GM13976 (cell line): ENCODE measurements around the gene DNAH3.

Source experiments
- DNase-seq: peaks from one replicate; pipeline ENCODE4 v3.0.0; 2012; ENCODE audit warnings: low spot score
- in situ Hi-C: fragments of 300-500 bp; cut with MboI; formaldehyde crosslinking; loops from one replicate; pipeline ENCODE4 v1.12.0; 2022; ENCODE audit warnings: low sequenced_read_pairs, mixed read lengths, inconsistent platforms; ENCODE audit not compliant: unreplicated experiment
- TF ChIP-seq, protein P1 (sequence below): IDR thresholded peaks from 2 replicates; pipeline ENCODE4 v1.5.1; 2012; ENCODE audit warnings: borderline replicate concordance, mild to moderate bottlenecking; ENCODE audit not compliant: insufficient read depth; ENCODE audit errors: extremely low read depth, missing control alignments, control extremely low read depth

DNAH3 gene

DNA sequence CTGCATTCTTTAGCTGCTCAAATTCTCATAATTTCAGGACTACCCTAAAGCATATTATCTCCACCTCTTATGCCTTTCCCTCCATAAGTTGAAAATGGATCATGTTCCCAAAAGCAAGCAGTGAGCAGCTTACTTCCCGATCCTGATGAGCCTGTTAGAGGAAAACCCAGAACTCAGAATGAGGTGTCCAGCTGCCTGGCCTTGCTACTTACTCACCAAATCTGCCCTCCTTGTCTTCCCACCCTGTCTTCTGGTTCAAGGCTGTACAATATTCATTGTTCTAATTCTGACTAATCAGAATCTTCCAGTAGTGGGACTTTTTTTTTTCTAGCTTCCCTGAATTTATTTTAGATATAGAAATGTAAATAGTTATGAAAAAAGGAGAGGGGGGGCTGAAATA, 239.3 kb downstream of the DNAH3 start:
- in situ Hi-C loops = no loop called here
- no peak for DNase-seq

DNA sequence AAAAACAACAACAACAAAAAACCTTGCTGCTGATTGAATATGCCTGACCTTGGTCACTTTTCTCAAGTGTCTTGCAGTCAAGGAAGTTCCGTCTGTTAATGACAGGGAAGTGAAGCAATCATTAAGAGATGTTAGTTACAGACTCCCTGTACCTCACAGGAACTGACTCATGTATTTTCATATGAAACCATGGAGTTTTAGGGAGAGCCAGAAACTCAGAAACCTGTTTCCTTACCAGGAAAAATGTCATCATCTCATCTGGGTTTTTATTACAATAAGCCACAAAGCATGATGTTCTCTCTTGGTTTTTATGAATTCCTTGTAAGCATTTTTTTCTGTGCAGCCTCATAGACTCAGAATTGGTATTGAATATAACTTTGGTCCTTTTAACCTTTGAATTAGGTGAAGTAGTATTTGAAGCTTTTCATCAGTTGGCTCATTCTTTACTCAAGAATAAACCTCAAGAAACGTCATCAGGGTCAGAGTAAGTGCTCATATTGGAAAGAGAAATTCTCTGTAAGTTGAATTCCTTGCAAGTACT, 239.8 kb downstream of the DNAH3 start:
- TF ChIP-seq, protein P1, sequence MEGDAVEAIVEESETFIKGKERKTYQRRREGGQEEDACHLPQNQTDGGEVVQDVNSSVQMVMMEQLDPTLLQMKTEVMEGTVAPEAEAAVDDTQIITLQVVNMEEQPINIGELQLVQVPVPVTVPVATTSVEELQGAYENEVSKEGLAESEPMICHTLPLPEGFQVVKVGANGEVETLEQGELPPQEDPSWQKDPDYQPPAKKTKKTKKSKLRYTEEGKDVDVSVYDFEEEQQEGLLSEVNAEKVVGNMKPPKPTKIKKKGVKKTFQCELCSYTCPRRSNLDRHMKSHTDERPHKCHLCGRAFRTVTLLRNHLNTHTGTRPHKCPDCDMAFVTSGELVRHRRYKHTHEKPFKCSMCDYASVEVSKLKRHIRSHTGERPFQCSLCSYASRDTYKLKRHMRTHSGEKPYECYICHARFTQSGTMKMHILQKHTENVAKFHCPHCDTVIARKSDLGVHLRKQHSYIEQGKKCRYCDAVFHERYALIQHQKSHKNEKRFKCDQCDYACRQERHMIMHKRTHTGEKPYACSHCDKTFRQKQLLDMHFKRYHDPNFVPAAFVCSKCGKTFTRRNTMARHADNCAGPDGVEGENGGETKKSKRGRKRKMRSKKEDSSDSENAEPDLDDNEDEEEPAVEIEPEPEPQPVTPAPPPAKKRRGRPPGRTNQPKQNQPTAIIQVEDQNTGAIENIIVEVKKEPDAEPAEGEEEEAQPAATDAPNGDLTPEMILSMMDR = no peak
- in situ Hi-C loops = no loop called here
- no peak for DNase-seq

More for the DNA sequence above, 239.3 kb downstream of the DNAH3 start:
- TF ChIP-seq, protein P1 = no peak

DNA sequence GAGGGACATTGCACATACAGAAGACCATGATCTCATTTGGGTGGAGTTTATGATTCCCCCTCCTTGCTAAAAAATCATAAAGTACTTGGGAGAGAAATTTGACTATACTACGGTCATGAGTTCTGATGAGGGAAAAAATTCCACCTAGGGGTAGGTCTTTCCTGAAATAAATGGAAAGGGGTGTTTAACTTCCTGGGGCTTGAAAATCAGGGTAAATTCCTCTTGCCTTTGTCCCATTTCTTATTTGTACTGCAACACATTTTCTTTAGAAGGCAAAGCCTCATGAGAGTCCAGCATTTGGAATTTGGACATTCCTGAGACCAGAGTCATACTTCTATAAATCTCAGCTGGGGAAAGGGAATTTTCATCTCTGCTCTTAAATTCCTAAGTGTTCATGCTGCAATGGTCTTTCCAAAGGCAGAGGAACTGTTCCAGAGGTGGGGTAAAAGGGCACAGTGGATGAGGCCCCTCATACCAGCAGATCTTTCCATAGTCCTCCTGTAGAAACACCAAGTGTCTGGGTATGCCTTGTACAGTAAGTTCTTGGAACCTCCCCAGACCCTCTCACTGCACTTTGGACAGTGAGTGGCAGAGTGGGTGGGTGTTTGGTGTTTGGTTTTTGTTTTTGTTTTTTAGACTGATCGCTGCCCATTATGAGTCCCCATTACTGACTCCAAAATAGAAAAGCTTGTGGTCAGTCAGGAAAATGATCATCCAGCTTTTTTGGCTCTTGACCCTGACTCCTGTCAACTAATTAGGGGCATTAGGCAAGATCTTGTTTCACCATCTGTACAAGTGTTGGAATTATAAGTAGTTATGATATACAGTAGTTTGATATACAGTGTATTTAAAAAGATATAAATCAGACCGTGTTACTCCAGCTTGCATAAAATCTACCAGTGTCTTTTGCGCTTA, 244.0 kb downstream of the DNAH3 start:
- in situ Hi-C loops = no loop called here
- no peak for DNase-seq
- TF ChIP-seq, protein P1 = no peak

DNA sequence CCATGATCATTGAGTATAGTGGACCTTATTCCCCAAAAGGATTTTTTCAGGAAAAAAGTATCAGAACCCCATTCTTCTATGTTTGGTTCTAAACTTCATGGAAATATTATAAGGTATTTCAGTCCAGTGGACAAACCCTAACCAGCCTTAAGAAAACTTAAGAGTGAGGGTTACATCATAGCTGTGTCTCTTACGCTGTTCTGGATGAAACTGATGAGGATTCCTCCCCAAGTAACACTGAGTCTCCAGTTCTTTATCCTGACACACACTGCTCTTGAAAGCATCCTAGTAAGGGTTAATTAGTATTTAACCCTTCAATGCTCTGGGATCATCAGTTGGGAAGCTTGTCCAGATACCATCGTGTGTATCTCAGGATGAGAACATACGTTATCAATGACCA, 245.1 kb downstream of the DNAH3 start:
- DNase-seq = no peak
- TF ChIP-seq, protein P1 = no peak
- in situ Hi-C loops = no loop called here

DNA sequence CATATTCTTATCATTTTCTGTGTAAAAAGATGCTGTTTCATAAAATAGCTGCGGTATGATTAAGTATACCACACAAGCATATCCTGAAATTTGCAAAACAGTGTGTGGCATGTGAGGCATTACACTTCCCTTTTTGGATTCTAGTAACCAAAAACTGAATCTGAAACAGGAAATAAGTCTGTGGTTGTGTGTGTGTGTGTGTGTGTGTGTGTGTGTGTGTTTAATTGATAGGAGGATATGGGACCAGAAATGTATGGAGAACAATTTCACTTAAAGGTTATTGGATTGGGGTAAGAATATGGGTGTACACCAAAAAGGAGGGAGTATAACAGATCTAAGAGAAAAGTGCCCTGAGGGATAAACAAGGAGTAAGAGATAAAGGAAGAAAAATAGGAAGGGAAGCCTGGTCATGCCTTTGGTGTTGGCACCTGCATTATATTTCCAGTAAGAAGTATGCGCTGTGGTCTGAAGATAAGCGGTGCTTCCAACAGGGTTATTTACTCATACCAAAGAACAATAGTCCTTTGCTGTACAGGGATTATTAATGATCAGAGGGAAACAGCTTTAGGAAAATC, 246.1 kb downstream of the DNAH3 start:
- in situ Hi-C loops = no loop called here
- TF ChIP-seq, protein P1 = no peak
- peak; percentile 46 for DNase-seq

DNA sequence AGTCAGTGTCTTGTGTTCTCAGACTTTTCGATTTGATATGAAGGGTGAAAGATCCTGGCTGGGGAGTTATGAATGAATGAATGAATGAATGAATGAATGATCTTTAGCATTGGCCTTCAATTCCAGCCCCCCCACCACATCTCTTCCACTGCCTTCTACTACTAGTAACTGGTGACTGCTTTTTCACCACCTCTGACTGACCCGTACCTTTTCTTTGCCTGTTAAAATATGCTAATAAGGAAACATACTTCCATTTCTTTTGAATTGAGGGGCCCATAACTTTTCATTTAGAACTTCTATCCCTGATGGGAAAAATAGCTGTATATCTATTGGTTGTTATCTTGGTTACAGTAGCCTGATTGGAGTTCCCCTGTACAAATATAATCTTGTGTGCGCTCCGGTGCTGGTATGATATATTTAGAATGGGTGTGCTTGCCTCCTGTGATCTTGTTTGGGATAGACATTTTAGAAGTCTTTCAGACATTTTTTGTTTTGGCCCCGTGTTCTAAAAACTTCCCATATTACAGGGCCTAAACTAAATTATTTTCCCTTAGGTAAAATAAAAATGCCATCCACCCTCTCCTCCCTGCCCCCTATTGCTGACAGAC, 246.6 kb downstream of the DNAH3 start:
- no peak for DNase-seq
- TF ChIP-seq, protein P1 = no peak
- in situ Hi-C loops = no loop called here
